Natural killer cell (primary cell): ENCODE data around the gene ZDHHC11. TPM values are rescaled to one million over a fixed set of nuclear protein-coding genes. Genes with fewer than 3 reads are reported as not detected.
"Not testable (repeated sequence)": the region's sequence is repeated elsewhere in the genome, so short reads cannot be mapped to it uniquely, and the experiment has no call there.

Experiments used
- ATAC-seq, 3 donors: fragments of 150-1000 bp in 2 of 3; fragments of 200-7000 bp in 1 of 3; cut with Tn5 transposase; 1 replicate in 1 of 3; 2 replicates in 2 of 3; pipeline ENCODE4 v1.10.0; 2021; ENCODE audit warnings: mild to moderate bottlenecking in 2 of 3, moderate library complexity in 2 of 3
- DNase-seq, 2 donors: peaks; one replicate each; pipeline versions ENCODE4 v3.0.0 to v3.0.0-alpha.2; 2013 to 2021; ENCODE audit warnings: mixed read lengths in 1 of 2
- H3K27ac ChIP-seq: one replicate; pipeline ENCODE4 v1.5.1; 2013; ENCODE audit warnings: mild to moderate bottlenecking, low read length
- H3K27me3 ChIP-seq: one replicate; pipeline ENCODE4 v1.6.1; 2013; ENCODE audit warnings: low read length; ENCODE audit not compliant: control insufficient read depth, insufficient read depth
- H3K36me3 ChIP-seq: one replicate; pipeline ENCODE4 v1.6.1; 2013; ENCODE audit warnings: low read length; ENCODE audit not compliant: control insufficient read depth, insufficient read depth
- H3K4me1 ChIP-seq: one replicate; pipeline ENCODE4 v1.6.1; 2013; ENCODE audit warnings: low read length; ENCODE audit not compliant: control insufficient read depth, insufficient read depth
- H3K4me3 ChIP-seq: one replicate; pipeline ENCODE4 v1.5.1; 2013; ENCODE audit warnings: low read length
- H3K9me3 ChIP-seq: one replicate; pipeline ENCODE4 v1.6.1; 2013; ENCODE audit warnings: low read length; ENCODE audit not compliant: control insufficient read depth, insufficient read depth
- H3K27ac Mint-ChIP-seq, 2 donors: one replicate each; pipeline ENCODE4 v1.8.0; 2022; ENCODE audit warnings: mild to moderate bottlenecking in 2 of 2, mixed read lengths in 2 of 2, moderate library complexity in 1 of 2
- H3K27me3 Mint-ChIP-seq, 2 donors: one replicate each; pipeline ENCODE4 v1.8.0; 2022; ENCODE audit warnings: low read depth in 2 of 2, mixed read lengths in 2 of 2
- H3K36me3 Mint-ChIP-seq: one replicate; pipeline ENCODE4 v1.8.0; 2022; ENCODE audit warnings: mixed read lengths
- H3K4me1 Mint-ChIP-seq, 2 donors: one replicate each; pipeline ENCODE4 v1.8.0; 2022; ENCODE audit warnings: mixed read lengths in 2 of 2
- H3K4me3 Mint-ChIP-seq: one replicate; pipeline ENCODE4 v1.8.0; 2022; ENCODE audit warnings: mild to moderate bottlenecking, moderate library complexity, mixed read lengths
- H3K9me3 Mint-ChIP-seq, 2 donors: one replicate each; pipeline ENCODE4 v1.8.0; 2022; ENCODE audit warnings: mixed read lengths in 2 of 2
- CTCF ChIP-seq: fragments of 200-600 bp; IDR thresholded peaks from one replicate; pipeline ENCODE4 v1.8.0; 2022; ENCODE audit warnings: antibody characterized with exemption
- WGBS: methylation state at CpG from one replicate; pipeline ENCODE4 v1.1.7; 2013; ENCODE audit warnings: missing lambda C conversion rate; ENCODE audit not compliant: insufficient coverage; 5-methylcytosine and 5-hydroxymethylcytosine counted together
- intact Hi-C: fragments of 100-400 bp; cut with micrococcal nuclease; formaldehyde crosslinking; loops from one replicate; pipeline ENCODE4 v1.14.2; 2022
- total RNA-seq, 4 donors: library from RNA; stranded (reverse); fragments of 120-200 nt in 1 of 4; gene quantifications; one replicate each; pipeline versions ENCODE4 v1.2.3 to v1.2.4, GENCODE V29; 2013 to 2022

Gene ZDHHC11
- total RNA-seq, 3 donors from 2014 or later (not counting 1 experiment from before 2014, with no cell fraction given), result 2.2 to 7.0 (median 5.0) TPM

- Mint-ChIP-seq H3K4me3 (no peak overlapping the region), H3K9me3 (no peaks in the 10 kb centered on the region), H3K27me3 (peaks cover 0 to 3% of the 10 kb centered on the region in 2 donors), H3K27ac (no peak overlapping the region), H3K4me1 (no peaks in the 10 kb centered on the region), H3K36me3 (no peaks in the 10 kb centered on the region)
- Histone ChIP-seq H3K4me3 (no peak overlapping the region), H3K9me3 (no peaks in the 10 kb centered on the region), H3K27ac (no peak overlapping the region), H3K27me3 (no peaks in the 10 kb centered on the region), H3K4me1 (no peaks in the 10 kb centered on the region), H3K36me3 (no peaks in the 10 kb centered on the region)
- DNase-seq (no peak), ATAC-seq (no peak)
- TF ChIP-seq CTCF, result no peak
- 67% methylated on average over 1 of the region's 13 CpGs for WGBS
- intact Hi-C loops, result no loop called here
These were observed 99.3 kb downstream of the ZDHHC11 start for GRCh38 chr5:751496-751895.

- H3K27ac ChIP-seq, H3K4me3 ChIP-seq, intact Hi-C loops, H3K27ac Mint-ChIP-seq, H3K36me3 ChIP-seq, H3K27me3 ChIP-seq, H3K27me3 Mint-ChIP-seq, H3K9me3 ChIP-seq, H3K4me3 Mint-ChIP-seq, DNase-seq, H3K4me1 Mint-ChIP-seq, H3K9me3 Mint-ChIP-seq, H3K4me1 ChIP-seq, H3K36me3 Mint-ChIP-seq, ATAC-seq: not testable (repeated sequence)
- 94% methylated on average over 10 of the region's 19 CpGs for WGBS
These were observed 100.6 kb downstream of the ZDHHC11 start for GRCh38 chr5:750226-750625.

- H3K4me1 Mint-ChIP-seq, result no peaks in the 10 kb centered on the region
- Histone ChIP-seq H3K9me3 (no peaks in the 10 kb centered on the region), H3K27ac (no peak overlapping the region), H3K4me3 (no peak overlapping the region), H3K27me3 (no peaks in the 10 kb centered on the region), H3K36me3 (no peaks in the 10 kb centered on the region), H3K4me1 (no peaks in the 10 kb centered on the region)
- ATAC-seq (no peak), DNase-seq (no peak)
- no peaks in the 10 kb centered on the region for H3K9me3 Mint-ChIP-seq
- intact Hi-C loops, result loop anchor here (2.0 kb wide), 1 partner anchor 92 kb away; no protein-coding TSS in a partner anchor
- TF ChIP-seq CTCF, result no peak
- WGBS, result no CpG with 5 or more reads among the region's 14 CpGs
- H3K27ac Mint-ChIP-seq, result no peak overlapping the region
- no peak overlapping the region for H3K4me3 Mint-ChIP-seq
- H3K36me3 Mint-ChIP-seq, result no peaks in the 10 kb centered on the region
- H3K27me3 Mint-ChIP-seq, result peaks cover 0 to 3% of the 10 kb centered on the region in 2 donors
These were observed 101.6 kb downstream of the ZDHHC11 start for GRCh38 chr5:749101-749670.

- intact Hi-C loops, result loop anchor here (2.0 kb wide), 1 partner anchor 93 kb away; no protein-coding TSS in a partner anchor
- H3K4me1 ChIP-seq, H3K27me3 Mint-ChIP-seq, H3K9me3 Mint-ChIP-seq, DNase-seq, H3K4me1 Mint-ChIP-seq, H3K27me3 ChIP-seq, H3K36me3 Mint-ChIP-seq, ATAC-seq, H3K9me3 ChIP-seq, H3K36me3 ChIP-seq, H3K27ac Mint-ChIP-seq, H3K4me3 ChIP-seq, H3K4me3 Mint-ChIP-seq, H3K27ac ChIP-seq: not testable (repeated sequence)
- WGBS, result no CpG with 5 or more reads among the region's 18 CpGs
These were observed 102.5 kb downstream of the ZDHHC11 start for GRCh38 chr5:748011-748980.

- WGBS, result 54% methylated on average over 3 of the region's 9 CpGs
- H3K4me1 Mint-ChIP-seq, H3K36me3 ChIP-seq, DNase-seq, H3K27me3 ChIP-seq, H3K36me3 Mint-ChIP-seq, H3K4me3 ChIP-seq, H3K27ac Mint-ChIP-seq, H3K4me3 Mint-ChIP-seq, ATAC-seq, H3K4me1 ChIP-seq, H3K9me3 ChIP-seq, H3K27me3 Mint-ChIP-seq, intact Hi-C loops, H3K9me3 Mint-ChIP-seq, H3K27ac ChIP-seq: not testable (repeated sequence)
These were observed 103.4 kb downstream of the ZDHHC11 start for GRCh38 chr5:747303-747844.
